T-helper 22 cell (primary cell): Measurements from ENCODE around the gene SYT17.

Experiments
- DNase-seq: peaks from one replicate; pipeline ENCODE4 v3.0.0-alpha.2; 2020; ENCODE audit warnings: low read depth

The SYT17 gene

DNA sequence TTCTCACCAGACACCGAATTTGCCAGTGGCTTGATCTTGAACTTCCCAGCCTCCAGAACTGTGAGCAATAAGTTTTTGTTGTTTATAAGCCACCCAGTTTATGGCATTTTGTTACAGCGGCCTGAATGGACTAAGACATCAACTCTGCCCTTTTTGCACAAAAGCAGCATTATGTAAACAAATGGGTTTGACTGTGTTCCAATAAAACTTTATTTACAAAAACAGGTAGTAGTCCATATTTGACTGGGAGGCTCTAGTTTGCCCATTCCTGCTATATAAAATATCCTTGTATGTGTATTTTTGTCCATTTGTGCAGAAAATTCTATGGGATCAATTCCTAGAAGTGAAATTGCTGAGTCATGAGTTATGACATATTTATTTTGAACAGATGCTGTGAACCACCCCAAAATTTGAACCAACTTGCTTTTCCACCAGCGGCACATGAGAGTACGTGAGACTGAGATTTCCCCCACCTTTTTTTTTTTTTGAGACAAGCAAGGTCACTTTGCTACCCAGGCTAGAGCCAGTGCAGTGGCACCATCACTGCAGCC is 96.2 kb downstream of the SYT17 start:
- no peak for DNase-seq

DNA sequence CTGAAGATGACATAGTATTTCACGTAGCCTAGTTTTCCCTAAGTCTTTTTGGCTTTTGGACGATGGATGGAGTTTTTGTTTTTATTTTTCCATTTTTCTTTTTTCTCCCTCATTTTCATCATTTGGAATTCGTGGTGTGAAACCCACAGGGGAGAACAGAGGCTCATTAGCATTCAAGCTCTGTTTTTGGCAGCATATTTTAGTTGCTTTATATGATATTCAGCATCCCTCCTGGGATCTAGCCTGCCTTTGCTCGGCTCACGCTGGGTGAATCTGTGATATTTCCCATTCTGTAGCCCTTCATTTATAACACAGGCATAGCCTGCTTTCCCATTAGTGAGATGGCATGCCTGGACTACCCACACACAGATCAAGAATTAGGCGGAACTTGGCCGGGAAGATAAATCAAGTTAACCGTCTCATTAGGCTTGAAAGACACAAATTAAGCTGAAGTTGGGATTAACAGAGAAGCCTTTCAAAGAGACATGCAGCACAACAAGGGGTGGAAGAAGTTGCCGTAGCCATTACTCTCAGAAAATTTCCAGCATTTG is 97.4 kb downstream of the SYT17 start:
- DNase-seq: no peak

DNA sequence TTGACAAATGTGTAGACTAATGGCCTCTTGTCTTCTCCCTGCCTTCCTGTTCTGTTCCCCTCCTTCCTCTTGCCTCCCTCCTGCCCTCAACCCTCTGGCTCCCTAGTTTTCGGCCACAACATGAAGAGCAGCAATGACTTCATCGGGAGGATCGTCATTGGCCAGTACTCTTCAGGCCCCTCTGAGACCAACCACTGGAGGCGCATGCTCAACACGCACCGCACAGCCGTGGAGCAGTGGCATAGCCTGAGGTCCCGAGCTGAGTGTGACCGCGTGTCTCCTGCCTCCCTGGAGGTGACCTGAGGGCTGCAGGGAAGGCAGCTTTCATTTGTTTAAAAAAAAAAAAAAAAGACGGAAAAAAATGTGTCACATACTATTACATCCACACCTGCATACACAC is 98.7 kb downstream of the SYT17 start:
- DNase-seq: no peak

DNA sequence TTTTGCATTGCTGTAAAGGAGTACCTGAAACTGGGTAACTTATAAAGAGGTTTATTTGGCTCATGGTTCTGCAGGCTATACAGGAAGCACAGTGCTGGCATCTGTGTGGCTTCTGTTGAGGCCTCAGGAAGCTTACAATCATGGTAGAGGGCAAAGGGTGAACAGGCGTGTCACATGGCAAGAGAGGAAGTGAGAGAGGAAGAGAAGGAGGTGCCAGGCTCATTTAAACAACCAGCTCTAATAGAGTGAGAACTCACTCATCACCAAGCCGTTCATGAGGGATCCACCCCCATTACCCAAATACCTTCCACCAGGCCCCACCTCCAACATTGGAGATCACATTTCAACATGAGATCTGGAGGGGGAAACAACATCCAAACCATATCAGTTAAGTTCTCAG is 101.1 kb downstream of the SYT17 start:
- DNase-seq: no peak

DNA sequence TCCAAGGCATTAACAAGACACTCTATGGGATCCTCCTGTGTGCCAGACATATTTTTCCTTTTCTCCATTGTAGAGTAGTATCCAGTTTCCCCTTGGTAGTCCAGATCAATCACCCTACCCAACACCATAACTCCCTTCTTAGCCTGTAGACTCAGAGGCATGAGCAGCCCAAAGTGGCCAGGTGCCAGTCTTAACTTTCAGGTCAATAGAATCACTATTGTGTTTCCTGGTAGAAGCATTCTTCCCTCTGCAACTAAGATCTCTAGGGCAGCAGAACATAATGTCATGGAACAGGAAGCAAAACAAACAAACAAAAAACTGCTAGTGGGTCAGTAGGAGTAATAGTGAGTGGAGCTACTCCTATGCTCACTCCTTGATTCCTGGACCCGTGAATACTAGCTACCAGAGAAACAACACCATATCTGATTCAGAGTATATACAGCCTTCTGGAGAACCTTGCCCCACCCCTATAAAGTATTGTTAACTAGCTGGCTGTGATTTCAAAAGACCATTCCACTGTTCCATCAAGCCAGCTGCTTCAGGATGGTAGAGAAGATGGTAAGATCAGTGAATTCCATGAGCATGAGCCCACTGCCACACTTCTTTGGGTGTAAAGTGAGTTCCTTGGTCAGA is 106.2 kb downstream of the SYT17 start:
- no peak for DNase-seq

DNA sequence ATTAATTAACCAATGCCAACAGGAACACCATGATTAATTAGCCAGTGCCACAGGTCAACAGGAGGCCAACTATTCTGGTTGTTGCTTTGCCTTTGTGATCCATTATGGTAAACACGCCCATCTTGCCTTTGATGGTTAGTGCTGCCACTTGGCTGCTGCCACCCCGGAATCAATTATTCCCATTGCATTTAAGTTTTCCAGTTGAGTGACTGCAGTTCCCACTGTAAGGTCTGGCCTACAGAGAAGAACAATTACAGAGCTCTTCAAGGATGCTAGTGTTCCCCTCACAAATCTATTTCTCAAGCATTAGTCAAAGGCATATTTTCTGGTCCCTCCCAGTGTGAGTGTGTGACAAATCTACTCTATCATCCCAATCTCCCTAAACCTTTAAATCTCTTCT is 110.4 kb downstream of the SYT17 start:
- DNase-seq: no peak

DNA sequence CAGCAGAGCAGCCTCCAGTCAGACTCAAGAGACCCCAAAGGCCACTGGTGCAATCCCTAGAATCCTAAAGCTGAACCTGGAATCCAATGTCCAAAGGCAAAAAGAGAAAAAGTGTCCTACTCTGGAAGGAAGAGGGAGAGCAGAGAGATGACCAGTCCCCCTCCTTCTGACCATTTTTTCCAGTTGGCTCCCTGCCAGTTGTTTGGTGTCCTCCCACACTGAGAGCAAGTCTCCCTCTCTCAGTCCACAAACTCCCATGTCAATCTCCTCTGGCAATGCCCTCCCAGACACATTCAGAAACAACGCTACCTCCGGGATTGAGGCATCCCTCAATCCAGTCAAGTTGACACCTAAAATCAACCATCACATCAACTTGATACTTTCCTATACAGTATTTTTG is 113.2 kb downstream of the SYT17 start:
- no peak for DNase-seq

DNA sequence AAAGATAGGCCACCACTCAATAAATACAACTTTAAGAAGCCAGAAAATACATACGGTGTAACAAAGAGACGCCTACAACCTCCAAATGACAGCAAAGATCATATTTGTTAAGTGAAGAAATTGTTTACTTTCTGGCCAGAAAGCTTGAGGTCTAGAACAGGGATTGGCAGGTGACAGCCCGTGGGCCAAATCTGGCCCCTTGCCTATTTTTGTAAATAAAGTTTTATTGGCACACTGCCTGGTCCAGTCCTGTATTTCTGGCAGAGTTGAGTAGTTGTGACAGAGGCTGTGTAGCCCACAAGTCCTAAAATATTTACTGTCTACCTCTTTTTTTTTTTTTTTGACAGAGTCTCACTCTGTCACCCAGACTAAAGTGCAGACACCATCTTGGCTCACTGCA is 114.1 kb downstream of the SYT17 start:
- no peak for DNase-seq

DNA sequence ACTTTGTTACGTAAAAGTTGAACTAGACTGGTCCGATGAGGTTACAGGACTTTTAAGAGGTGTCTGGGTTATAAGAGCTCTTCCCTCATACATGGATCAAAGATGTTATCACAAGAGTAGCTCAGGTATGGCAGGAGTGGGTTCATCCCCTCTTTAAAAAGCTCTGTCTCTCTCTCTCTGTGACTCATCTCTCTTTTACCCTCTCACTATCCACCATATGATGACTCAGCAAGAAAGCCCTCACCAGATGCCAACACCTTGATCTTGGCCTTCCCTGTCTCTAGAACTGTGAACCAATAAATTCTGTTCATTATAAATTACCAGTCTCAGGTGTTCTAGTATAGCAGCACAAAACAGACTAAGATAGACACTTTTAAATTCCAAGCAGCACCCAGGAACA is 115.6 kb downstream of the SYT17 start:
- DNase-seq: no peak

DNA sequence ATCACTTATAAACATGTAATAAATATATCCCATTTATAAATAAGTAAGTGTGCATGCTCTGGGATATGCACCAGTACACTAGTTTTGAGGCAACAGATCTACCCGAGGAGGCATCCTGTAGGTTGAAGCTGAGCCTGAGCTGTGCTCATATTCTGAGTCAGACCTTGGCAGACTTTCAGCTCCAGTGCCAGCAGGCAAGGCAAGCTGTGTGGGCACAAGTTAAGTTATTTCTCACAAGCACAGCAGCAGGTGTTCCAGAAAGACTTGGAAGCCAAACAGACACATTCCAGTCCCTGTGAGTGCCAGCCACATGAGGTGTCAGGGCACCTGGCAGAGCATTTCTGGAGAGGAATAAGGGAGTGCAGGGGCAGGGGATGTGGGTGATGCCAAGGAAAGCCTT is 116.2 kb downstream of the SYT17 start:
- DNase-seq: no peak

DNA sequence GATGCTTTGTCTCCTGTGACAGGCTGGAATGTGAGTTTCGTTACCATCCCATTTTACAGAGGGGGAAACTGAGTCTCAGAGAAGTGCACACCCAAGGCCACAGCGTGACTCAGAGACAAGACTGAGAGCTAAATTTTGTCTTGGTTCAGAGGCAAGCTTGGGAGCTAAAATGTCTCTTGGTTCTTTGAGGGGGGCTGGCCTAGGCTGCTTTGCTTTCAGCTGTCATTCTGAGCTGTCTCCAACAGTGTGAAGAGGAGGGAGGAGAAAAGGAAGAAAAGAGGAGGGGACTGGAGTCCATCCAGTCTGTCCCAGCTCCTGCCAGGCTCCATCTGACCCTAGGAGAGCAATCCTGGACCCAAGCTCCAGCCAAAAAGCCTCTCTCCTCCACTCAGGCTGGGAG is 117.4 kb downstream of the SYT17 start, which contains the start of gene CLEC19A:
Gene CLEC19A (plus strand): TSS at position 301 of the 400 bp plus-strand sequence. CDS start 121 bp downstream, outside the sequence.
- no peak for DNase-seq

DNA sequence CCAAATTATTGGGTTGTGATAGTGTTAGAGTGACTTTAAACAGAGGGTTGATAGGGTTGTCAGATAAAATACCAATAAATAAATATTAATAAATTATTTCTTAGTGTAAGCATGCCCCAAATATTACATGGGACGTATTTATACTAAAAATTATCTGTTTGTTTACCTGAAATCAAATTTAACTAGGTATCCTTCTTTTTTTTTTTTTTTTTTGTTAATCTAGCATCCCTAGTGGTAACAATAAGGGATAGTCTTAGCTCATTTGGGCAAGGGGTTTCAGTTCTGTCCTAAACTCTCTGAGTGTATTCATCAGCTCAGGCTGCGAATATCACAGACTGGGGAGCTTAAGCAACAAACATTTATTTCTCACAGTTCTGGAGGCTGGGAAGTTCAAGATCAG is 118.8 kb downstream of the SYT17 start:
- DNase-seq: no peak

DNA sequence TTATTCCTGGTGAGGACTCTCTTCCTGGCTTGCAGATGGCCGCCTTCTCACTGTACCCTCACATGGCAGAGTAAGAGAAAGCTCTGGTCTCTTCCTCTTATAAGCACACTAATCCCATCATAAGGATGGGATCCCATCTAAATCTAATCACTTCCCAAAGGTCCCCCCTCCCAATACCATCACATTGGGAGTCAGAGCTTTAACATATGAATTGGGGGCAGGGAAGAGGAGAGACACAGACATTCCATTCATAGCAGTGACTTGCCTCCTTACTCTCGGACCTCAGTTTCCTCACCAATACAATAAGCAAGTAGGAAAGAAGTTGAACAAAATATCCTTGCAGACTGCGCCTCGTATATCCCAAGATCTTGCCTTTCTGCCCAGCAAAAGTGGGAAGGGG is 119.2 kb downstream of the SYT17 start:
- DNase-seq: no peak

DNA sequence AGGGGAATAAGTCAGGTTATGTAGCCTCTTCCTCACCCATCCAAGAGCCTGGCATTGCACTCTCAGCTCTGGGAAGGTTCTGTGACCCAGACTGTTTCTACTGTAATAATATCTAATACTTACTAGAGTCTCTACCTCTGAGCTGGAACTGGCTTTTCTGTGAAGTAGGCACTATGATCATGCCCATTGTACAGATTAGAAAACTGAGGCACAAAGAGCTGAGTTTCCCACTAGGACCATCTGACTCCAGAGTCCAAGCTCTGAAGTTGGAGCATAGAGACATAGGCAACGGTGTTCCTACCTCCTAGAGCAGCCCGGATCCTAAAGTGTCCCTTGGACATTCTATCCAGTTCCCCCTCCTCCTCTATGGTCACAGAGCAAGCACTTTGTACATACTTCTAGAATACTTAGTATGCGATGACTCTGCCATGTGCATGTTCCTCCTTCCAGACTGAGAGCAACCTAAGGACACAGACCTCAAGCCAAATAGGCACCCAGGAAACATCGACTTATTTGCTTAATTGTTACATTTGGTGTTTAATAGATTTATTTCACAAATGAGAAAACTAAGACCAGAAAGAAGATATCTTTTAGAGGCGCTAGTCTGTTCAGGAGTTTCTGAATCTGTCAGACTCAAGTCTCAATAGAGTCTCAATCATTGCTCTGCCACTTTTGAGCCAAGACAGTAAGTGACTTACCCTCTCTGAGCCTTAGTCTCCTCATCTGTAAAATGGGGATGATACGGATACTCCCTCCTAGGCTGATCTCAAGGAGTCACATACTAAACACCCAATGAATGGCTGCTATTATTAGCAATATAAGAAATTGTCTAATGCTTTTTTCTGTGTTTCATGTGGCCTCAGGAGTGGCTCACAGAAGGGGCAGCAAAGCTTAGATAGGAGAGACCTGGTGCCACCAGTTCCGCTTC is 121.1 kb downstream of the SYT17 start:
- no peak for DNase-seq

DNA sequence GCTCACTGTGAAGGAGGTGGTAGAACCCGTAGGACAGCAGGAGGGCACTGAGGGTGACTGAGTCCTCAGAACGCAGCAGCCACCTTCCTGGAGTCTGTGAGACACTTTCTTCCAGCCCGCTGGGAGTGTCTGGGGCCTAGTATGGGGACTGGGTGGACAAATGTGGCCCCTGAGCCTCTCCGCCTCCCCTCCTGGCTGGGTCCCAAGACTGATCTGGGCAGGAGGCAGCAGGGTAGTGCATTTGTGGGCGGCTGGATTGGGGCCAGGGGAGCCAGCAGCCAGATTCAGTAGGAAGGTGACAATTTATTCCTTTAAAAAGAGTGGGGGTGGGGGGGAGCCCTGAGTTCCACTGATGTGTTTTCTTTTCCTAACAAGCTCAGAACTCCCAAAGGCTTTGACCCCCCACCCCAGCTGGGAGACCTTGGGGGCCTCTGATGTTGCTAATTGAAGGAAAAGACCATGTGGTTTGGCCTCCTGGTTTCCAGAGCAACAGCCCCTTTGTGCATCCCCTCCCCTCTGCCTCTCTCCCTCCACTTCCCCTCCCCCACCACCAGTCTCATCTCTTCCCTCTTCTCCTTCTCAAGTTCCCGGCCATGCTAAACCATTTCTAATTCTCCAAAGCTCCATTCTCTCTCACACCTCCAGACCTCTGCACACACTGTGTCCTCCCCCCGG is 121.9 kb downstream of the SYT17 start:
- DNase-seq: no peak

DNA sequence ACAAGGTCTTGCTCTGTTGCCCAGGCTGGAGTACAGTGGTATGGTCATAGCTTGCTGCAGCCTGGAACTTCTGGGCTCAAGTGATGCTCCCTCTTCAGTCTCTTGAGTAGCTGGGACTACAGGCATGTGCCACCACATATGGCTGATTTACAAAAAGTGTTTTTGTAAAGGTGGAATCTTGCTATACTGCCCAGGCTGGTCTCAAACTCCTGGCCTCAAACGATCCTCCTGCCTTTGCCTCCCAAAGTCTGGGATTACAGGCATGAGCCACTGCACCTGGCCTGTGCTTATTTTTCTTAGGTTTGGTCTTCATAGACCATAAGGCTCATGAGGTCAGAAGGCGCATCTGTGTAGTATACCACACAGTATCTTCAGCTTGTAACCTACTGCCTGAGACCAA is 122.8 kb downstream of the SYT17 start:
- no peak for DNase-seq

DNA sequence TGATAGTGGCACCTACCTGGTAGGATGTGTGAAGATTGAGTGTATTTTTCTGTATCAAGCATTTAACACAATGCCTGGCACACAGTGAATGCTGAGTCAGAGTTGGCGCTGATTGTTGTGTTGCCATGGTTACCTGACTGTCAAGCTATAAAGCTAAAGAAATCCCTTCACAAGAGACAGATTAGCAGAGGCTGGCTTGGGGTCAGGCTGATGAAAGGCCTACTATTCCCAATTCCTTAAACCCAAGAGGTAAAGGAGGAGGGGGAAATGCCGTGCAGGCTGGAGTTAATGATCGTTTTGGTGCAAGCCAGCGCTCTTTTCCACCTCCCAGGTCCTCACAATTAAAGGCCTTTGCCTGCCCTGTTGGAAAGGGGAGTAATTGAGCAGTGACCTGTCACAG is 123.4 kb downstream of the SYT17 start:
- DNase-seq: no peak

DNA sequence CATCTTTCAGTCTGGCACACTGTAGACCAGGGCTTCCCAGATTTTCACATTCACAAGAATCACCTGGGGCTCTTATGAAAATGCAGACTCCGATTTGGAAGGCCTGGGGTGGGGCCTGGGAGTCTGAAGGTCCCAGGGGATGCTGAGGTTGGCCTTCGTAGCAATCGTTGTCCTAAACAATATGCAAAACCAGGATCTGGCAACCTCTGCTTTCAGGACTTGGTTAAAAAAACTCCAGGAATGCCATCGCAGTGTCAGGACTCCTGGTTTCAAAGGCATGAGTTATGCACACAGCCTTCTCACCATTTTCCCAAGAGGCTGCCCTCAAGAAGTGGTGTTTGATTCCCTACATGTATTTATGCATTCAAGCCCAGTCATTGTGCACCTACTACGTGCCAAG is 124.1 kb downstream of the SYT17 start:
- DNase-seq: no peak

DNA sequence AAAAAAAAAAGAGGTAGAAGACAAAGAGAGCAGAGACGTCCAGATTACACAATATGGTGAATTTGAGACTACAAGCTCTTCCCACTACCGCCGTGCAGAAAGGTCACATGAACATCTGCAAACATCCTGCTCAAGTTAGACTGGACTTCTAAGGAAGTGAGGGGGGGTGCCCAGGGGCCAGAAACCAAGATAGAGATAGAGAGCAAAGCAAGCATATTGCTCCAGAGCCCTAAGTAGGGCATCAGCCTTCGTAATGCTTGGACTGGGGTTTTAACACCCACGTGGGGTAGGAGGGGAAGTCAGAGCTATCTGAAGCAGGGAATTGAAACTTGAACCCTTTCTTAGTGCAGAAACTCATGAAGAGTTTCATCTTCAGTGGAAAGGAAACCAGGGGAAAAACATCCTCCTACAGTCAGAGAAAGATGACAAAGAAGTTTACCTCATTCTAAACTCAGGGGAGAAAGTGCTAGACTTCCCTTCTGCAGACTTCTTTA is 126.2 kb downstream of the SYT17 start:
- DNase-seq: no peak

DNA sequence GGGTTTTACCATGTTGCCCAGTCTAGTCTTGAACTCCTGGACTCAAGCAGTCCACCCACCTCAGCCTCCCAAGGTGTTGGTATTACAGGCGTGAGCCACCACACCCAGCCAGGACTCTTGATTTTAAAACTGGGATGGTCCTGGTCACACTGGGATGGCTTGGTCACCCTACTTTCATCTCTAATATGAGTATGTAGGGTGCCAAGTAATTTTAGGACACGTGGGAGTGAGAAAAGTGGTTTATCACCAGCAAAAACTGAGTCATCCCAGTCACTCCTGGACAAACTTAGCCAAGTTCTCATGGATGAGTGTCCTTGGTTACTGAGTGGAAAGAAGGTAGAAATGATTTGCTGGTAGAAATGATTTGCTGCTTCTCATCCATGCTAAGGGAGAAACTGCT is 127.4 kb downstream of the SYT17 start:
- no peak for DNase-seq

DNA sequence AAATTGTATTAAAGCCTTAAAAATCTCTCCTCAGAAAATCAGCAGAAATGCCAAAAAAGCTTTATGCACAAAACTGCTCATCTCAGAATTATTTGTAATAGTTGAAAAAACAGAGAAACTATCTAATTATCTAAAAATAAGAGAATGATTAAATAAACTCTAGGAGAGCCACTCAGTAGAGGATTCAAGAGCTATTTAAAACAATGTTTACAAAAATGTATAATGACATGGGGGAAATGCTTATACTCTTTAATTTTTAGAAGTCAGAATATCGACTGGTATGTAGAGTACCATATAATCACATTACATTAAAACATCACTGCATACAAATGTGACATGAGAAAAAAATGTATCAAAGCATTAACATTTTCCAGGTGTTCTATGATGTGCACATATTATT is 129.4 kb downstream of the SYT17 start:
- DNase-seq: no peak

DNA sequence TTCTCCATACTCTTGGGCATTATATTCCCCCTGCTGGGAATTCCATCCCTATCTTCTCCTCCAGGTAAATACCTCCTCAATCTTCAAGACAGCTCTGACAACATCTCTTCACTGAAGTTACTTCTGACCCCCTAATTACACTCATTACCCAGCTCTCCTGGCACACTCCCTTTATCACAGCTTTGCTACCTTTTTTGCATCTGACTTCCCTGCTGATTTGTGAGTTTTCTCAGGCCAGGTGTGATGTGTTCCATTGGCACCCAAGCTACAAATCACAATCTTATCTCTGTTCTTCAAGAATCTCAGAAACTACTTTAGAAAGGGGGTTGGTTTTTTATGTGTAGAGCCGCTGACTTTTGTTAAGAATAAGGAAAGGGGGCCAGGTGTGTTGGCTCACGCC is 131.5 kb downstream of the SYT17 start:
- DNase-seq: no peak
